Measurements from ENCODE around the gene SLC22A15.

DNA sequence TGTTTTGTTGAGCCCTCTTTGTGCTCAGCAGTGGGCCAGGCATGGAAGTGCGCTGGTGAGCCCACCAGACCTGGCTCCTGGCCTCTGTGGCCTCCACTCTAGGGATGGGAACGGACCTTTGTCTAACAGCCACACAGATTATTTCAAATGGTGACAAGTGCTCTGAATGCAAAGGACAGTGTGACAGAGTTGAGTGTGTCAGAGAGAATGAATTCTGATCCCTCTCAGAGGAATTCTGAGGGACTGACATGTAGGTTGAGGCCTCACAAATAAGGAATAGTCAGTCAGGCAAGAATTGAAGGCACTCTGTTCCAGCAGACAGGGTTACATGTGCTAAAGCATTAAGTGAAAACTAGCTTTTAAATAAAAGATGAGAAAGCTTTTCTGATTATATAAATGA lies 123.6 kb downstream of the SLC22A15 start:
- TF ChIP-seq, protein P1, sequence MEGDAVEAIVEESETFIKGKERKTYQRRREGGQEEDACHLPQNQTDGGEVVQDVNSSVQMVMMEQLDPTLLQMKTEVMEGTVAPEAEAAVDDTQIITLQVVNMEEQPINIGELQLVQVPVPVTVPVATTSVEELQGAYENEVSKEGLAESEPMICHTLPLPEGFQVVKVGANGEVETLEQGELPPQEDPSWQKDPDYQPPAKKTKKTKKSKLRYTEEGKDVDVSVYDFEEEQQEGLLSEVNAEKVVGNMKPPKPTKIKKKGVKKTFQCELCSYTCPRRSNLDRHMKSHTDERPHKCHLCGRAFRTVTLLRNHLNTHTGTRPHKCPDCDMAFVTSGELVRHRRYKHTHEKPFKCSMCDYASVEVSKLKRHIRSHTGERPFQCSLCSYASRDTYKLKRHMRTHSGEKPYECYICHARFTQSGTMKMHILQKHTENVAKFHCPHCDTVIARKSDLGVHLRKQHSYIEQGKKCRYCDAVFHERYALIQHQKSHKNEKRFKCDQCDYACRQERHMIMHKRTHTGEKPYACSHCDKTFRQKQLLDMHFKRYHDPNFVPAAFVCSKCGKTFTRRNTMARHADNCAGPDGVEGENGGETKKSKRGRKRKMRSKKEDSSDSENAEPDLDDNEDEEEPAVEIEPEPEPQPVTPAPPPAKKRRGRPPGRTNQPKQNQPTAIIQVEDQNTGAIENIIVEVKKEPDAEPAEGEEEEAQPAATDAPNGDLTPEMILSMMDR (conservative IDR thresholded peaks at IDR 0.05; ENCODE audit: low read length), result no peak
- TF ChIP-seq EZH2phosphoT487 (IDR thresholded peaks at IDR 0.05; ENCODE audit: borderline replicate concordance, low read depth, low read length), result no peak

Data from OCI-LY7 (cell line).